ENCODE measurements around the gene IPO8. TPM values are rescaled to one million over a fixed set of nuclear protein-coding genes. Genes with fewer than 3 reads are reported as not detected.

Gene IPO8
- total RNA-seq, 4 donors from 2014 or later = 27.7 to 51.5 (median 38.9) TPM

DNA sequence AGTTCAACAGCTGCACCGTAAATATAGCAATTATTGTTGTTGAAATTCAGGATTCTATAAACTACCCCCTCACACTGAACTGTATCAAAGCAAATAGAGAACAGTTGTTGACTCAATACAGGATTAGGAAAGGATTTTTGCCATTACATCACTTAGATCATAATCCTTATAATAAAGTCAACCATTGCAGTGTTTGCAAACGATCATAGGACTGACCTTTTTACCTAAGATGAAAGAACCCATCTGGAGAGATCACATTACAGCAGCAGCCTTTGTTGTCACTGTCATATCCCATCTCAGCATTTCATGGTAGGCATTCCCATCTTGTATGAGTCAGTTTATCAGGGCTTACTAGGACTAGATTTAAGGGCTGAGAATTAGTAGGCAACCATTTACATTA lies 96.1 kb downstream of the IPO8 start:
- TF ChIP-seq, protein P1, sequence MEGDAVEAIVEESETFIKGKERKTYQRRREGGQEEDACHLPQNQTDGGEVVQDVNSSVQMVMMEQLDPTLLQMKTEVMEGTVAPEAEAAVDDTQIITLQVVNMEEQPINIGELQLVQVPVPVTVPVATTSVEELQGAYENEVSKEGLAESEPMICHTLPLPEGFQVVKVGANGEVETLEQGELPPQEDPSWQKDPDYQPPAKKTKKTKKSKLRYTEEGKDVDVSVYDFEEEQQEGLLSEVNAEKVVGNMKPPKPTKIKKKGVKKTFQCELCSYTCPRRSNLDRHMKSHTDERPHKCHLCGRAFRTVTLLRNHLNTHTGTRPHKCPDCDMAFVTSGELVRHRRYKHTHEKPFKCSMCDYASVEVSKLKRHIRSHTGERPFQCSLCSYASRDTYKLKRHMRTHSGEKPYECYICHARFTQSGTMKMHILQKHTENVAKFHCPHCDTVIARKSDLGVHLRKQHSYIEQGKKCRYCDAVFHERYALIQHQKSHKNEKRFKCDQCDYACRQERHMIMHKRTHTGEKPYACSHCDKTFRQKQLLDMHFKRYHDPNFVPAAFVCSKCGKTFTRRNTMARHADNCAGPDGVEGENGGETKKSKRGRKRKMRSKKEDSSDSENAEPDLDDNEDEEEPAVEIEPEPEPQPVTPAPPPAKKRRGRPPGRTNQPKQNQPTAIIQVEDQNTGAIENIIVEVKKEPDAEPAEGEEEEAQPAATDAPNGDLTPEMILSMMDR (IDR thresholded peaks at IDR 0.05; ENCODE audit: low read depth) = no peak

- TF ChIP-seq, protein P1 (IDR thresholded peaks at IDR 0.05; ENCODE audit: low read depth) = no peak
These were observed 96.8 kb downstream of the IPO8 start for GRCh38 chr12:30598889-30599288.

DNA sequence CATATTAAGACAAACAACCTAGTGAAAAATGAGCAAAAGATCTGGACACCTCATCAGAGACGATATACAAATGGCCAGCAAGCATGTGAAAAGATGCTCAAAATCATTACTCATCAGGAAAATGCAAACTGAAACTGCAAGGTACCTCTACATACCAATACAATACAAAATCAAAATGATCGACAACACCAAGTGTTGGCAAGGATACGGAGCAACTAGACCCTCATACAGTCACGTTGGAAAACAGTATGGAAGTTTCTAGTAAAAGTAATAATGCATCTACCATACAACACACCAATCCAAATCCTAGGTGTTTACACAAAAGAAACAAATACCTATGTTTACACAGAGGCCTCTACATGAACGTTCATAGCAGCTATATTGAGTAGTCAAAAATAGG lies 99.9 kb downstream of the IPO8 start:
- TF ChIP-seq, protein P1 (IDR thresholded peaks at IDR 0.05; ENCODE audit: low read depth) = no peak

GRCh38 chr12:30594509-30594908 lies 101.2 kb downstream of the IPO8 start:
- TF ChIP-seq, protein P1 (IDR thresholded peaks at IDR 0.05; ENCODE audit: low read depth) = no peak

GRCh38 chr12:30587782-30588181 lies 107.9 kb downstream of the IPO8 start:
- TF ChIP-seq, protein P1 (IDR thresholded peaks at IDR 0.05; ENCODE audit: low read depth) = no peak

DNA sequence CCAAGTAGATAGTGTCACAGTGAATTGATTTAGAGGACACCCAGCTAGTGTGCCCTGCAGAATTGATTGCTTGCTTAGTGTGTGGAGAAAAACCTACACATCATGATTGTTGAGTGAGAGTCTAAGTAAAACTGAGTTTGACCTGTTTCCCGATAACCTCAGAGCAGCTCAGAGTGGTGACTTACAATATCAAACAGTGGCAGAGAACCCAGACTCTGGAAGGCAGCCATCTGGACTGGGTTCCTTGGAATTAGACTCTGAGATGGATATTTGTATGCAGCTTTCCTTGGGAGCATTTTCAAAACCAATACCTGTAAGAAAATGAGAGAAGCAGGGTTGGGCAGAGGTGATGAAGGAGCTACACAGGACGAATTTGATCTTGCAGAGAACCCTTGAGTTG lies 109.8 kb downstream of the IPO8 start:
- TF ChIP-seq, protein P1 (IDR thresholded peaks at IDR 0.05; ENCODE audit: low read depth) = no peak

DNA sequence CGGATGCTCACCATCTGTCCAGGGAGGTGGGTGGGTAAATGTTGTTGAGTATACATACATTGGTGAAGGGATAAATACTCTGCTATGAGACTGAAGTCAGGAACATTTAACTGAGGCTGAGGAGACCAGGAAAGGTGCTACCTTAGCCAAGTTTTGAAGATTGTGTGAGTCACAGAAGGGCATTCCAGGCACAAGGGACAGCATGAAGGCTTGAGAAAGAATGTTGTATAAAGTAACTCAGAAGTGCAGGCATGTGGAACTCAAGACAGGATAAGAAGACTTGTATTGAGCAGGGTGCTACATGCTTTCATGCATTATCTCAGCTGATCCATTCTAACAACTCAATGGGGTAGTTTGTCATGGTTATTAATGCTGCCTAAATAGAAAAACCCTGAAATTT lies 112.7 kb downstream of the IPO8 start:
- TF ChIP-seq, protein P1 (IDR thresholded peaks at IDR 0.05; ENCODE audit: low read depth) = no peak
